Endothelial cell of umbilical vein (primary cell): Measurements from ENCODE around the gene EDARADD. TPM values are rescaled to one million over a fixed set of nuclear protein-coding genes. Genes with fewer than 3 reads are reported as not detected.

Source experiments
- BruUV-seq: library from RNA; stranded (reverse); fragments of 400-500 nt; replicated peaks from 2 replicates; lab custom pipeline; 2021; lab: Mats Ljungman, UMichigan
- CTCF ChIA-PET: fragments of 300-600, 350-600 bp; sonication (Branson Sonifier 250); formaldehyde crosslinking; loops from one replicate; lab custom pipeline; 2021; ENCODE audit warnings: antibody characterized with exemption, inconsistent platforms; lab: Charles Lee
- POLR2A ChIA-PET: fragments of 300-600, 350-600 bp; sonication (Branson Sonifier 250); formaldehyde crosslinking; loops from one replicate; lab custom pipeline; 2021; ENCODE audit warnings: antibody characterized with exemption, inconsistent platforms; lab: Charles Lee
- DNase-seq: peaks from one replicate; pipeline ENCODE4 v3.0.0-alpha.2; 2011; ENCODE audit warnings: low read depth, low spot score
- FAIRE-seq: peaks from 2 replicates; lab custom pipeline; 2011; peaks lifted over from hg19 to GRCh38; lab: Jason Lieb, UNC
- H2AFZ ChIP-seq: 2 replicates; pipeline ENCODE4 v1.6.0; 2012; ENCODE audit warnings: low read depth, low read length, control low read depth, inconsistent platforms
- H3K27ac ChIP-seq: 2 replicates; pipeline ENCODE4 v1.5.1; 2011; ENCODE audit warnings: low read depth, mild to moderate bottlenecking, control low read depth, low read length, moderate library complexity; ENCODE audit not compliant: insufficient read depth
- H3K27me3 ChIP-seq, 2 experiments: 2 replicates each; pipeline versions ENCODE4 v1.6.0 to v1.6.1; 2011; ENCODE audit warnings: low read length in 2 of 2, mixed read lengths in 1 of 2; ENCODE audit not compliant: control insufficient read depth in 2 of 2, insufficient read depth in 2 of 2
- H3K36me3 ChIP-seq, 2 experiments: 2 replicates in 1 of 2; 3 replicates in 1 of 2; pipeline ENCODE4 v1.5.1; 2011; ENCODE audit warnings: low read length in 2 of 2, mild to moderate bottlenecking in 1 of 2, moderate library complexity in 1 of 2; ENCODE audit not compliant: control insufficient read depth in 2 of 2, insufficient read depth in 2 of 2; ENCODE audit errors: extremely low read depth in 1 of 2
- H3K4me1 ChIP-seq: 3 replicates; pipeline ENCODE4 v1.5.1; 2011; ENCODE audit warnings: mild to moderate bottlenecking, low read length; ENCODE audit not compliant: control insufficient read depth, insufficient read depth; ENCODE audit errors: extremely low read depth
- H3K4me2 ChIP-seq: 2 replicates; pipeline ENCODE4 v1.6.1; 2011; ENCODE audit warnings: low read length, control low read depth, mixed read lengths; ENCODE audit not compliant: insufficient read depth
- H3K4me3 ChIP-seq, 3 experiments: fragments of 200-600 bp in 1 of 3; sonication (generic), shearing (Covaris generic) in 1 of 3; replicated peaks in 1 of 3; 2 replicates each; pipeline ENCODE4 v1.5.1; 2011 to 2016; ENCODE audit warnings: control low read depth in 3 of 3, low read length in 3 of 3, mild to moderate bottlenecking in 2 of 3, inconsistent platforms in 1 of 3, low read depth in 1 of 3, moderate library complexity in 1 of 3; ENCODE audit not compliant: insufficient read depth in 1 of 3
- H3K79me2 ChIP-seq: 2 replicates; pipeline ENCODE4 v1.6.0; 2012; ENCODE audit warnings: low read length, inconsistent platforms; ENCODE audit not compliant: control insufficient read depth, insufficient read depth
- H3K9ac ChIP-seq: replicated peaks from 2 replicates; pipeline ENCODE3; 2011; ENCODE audit warnings: low read length, control low read depth; ENCODE audit not compliant: insufficient read depth; ENCODE audit errors: extremely low read depth
- H3K9me1 ChIP-seq: replicated peaks from 3 replicates; pipeline ENCODE4 v1.6.0; 2011; ENCODE audit warnings: mild to moderate bottlenecking, low read length; ENCODE audit not compliant: control insufficient read depth, insufficient read depth; ENCODE audit errors: extremely low read depth
- H3K9me3 ChIP-seq: replicated peaks from 2 replicates; pipeline ENCODE4 v1.5.1; 2012; ENCODE audit warnings: low read length, inconsistent platforms; ENCODE audit not compliant: control insufficient read depth, insufficient read depth
- H4K20me1 ChIP-seq: replicated peaks from 2 replicates; pipeline ENCODE3; 2011; ENCODE audit warnings: mild to moderate bottlenecking, low read length; ENCODE audit not compliant: control insufficient read depth, insufficient read depth; ENCODE audit errors: extremely low read depth
- EZH2 ChIP-seq: IDR thresholded peaks from 2 replicates; pipeline ENCODE4 v1.6.1; 2012; ENCODE audit warnings: borderline replicate concordance, low read depth, mild to moderate bottlenecking, moderate library complexity, low read length, inconsistent platforms; ENCODE audit not compliant: severe bottlenecking
- FOS ChIP-seq: IDR thresholded peaks from 2 replicates; pipeline ENCODE4 v1.6.1; 2011; ENCODE audit warnings: mild to moderate bottlenecking, low read length, moderate library complexity, borderline replicate concordance; ENCODE audit not compliant: insufficient read depth
- GATA2 ChIP-seq: IDR thresholded peaks from 2 replicates; pipeline ENCODE4 v1.7.0; 2011; ENCODE audit warnings: low read depth, mild to moderate bottlenecking, moderate library complexity, mixed read lengths, low read length; ENCODE audit not compliant: insufficient read length, insufficient read depth
- JUN ChIP-seq: IDR thresholded peaks from 2 replicates; pipeline ENCODE4 v1.6.1; 2011; ENCODE audit warnings: borderline replicate concordance, low read depth; ENCODE audit not compliant: insufficient read length, insufficient read depth
- MAX ChIP-seq: IDR thresholded peaks from 2 replicates; pipeline ENCODE4 v1.6.1; 2011; ENCODE audit not compliant: insufficient read depth, insufficient read length
- MYC ChIP-seq: IDR thresholded peaks from one replicate; pipeline ENCODE4 v1.6.1; 2011; ENCODE audit warnings: mild to moderate bottlenecking, low read depth, low read length
- POLR2A ChIP-seq: IDR thresholded peaks from 2 replicates; pipeline ENCODE4 v1.6.1; 2012; ENCODE audit warnings: low read depth, mild to moderate bottlenecking, control low read depth, low read length
- POLR2AphosphoS5 ChIP-seq: IDR thresholded peaks from 2 replicates; pipeline ENCODE4 v1.6.1; 2012; ENCODE audit warnings: low read depth, mild to moderate bottlenecking, control low read depth, low read length, moderate library complexity; ENCODE audit not compliant: insufficient read depth
- dilution Hi-C: fragments of 300-500 bp; cut with MboI; formaldehyde crosslinking; loops from one replicate; pipeline ENCODE4 v1.15.0; 2019; ENCODE audit warnings: low sequenced_read_pairs; ENCODE audit not compliant: extremely low pct_ligation_motif_present
- intact Hi-C: fragments of 100-400 bp; cut with micrococcal nuclease; formaldehyde crosslinking; loops from one replicate; pipeline ENCODE4 v1.10.0; 2022
- polyA plus RNA-seq, 4 experiments: library from polyadenylated mRNA; depleted of rRNA in 3 of 4; stranded (reverse) in 3 of 4; unstranded in 1 of 4; fragments of >200 nt; gene quantifications; 2 replicates each; pipeline versions ENCODE4 v1.2.1 to v1.2.3, GENCODE V29; 2011 to 2012; ENCODE audit warnings: missing spikeins in 1 of 4
- total RNA-seq: library from RNA; stranded (reverse); gene quantifications from 2 replicates; pipeline ENCODE4 v1.2.3, GENCODE V29; 2021
- TF ChIP-seq, protein P1 (sequence below), 2 donors: IDR thresholded peaks; 1 replicate in 1 of 2; 2 replicates in 1 of 2; pipeline ENCODE4 v1.5.1; 2011; ENCODE audit warnings: low read length in 2 of 2, mild to moderate bottlenecking in 2 of 2, moderate library complexity in 2 of 2, control low read depth in 1 of 2, inconsistent platforms in 1 of 2, low read depth in 1 of 2; ENCODE audit not compliant: insufficient read depth in 1 of 2; ENCODE audit errors: extremely low read depth in 1 of 2

The EDARADD gene
- total and polyA plus RNA-seq, 2 donors (not counting 3 experiments of a cell fraction or from before 2014, with no cell fraction given): not detected

DNA sequence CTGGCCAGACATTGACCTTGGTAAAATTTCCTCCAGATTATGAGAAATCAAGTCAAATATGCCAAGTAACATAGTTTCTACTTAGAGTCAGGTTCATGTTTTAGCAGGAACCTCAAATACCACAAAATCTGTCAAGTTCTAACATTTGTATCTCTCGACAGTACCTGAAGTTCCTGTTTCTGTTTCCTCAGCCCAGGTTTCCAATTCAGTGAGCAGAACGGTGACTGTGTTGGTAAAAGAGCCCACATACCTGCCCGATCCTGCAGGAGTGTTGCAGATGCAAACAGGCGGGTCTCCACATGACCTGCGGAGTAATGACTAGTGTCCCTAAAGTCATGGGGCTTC, 71.8 kb downstream of the EDARADD start:
- Histone ChIP-seq H4K20me1 (no peaks in the 10 kb centered on the region), H3K4me1 (no peaks in the 10 kb centered on the region), H3K9me3 (no peaks in the 10 kb centered on the region), H3K9me1 (no peaks in the 10 kb centered on the region), H3K27me3 (no peaks in the 10 kb centered on the region), H3K9ac (no peak overlapping the region), H3K4me3 (no peak overlapping the region), H3K27ac (no peak overlapping the region), H3K36me3 (no peaks in the 10 kb centered on the region), H3K79me2 (no peaks in the 10 kb centered on the region), H3K4me2 (no peak overlapping the region), H2AFZ (no peak overlapping the region)
- dilution Hi-C loops (no loop called here), intact Hi-C loops (no loop called here)
- POLR2A ChIA-PET: no interaction called here
- CTCF ChIA-PET: no interaction called here
- DNase-seq (no peak), FAIRE-seq (no peak)
- no peak for TF ChIP-seq POLR2AphosphoS5
- TF ChIP-seq EZH2: no peak
- TF ChIP-seq, protein P1, sequence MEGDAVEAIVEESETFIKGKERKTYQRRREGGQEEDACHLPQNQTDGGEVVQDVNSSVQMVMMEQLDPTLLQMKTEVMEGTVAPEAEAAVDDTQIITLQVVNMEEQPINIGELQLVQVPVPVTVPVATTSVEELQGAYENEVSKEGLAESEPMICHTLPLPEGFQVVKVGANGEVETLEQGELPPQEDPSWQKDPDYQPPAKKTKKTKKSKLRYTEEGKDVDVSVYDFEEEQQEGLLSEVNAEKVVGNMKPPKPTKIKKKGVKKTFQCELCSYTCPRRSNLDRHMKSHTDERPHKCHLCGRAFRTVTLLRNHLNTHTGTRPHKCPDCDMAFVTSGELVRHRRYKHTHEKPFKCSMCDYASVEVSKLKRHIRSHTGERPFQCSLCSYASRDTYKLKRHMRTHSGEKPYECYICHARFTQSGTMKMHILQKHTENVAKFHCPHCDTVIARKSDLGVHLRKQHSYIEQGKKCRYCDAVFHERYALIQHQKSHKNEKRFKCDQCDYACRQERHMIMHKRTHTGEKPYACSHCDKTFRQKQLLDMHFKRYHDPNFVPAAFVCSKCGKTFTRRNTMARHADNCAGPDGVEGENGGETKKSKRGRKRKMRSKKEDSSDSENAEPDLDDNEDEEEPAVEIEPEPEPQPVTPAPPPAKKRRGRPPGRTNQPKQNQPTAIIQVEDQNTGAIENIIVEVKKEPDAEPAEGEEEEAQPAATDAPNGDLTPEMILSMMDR (IDR thresholded peaks at IDR 0.05; ENCODE audit: extremely low read depth in 1 of 2, insufficient read depth in 1 of 2, low read depth in 1 of 2, low read length in 2 of 2): no peak
- TF ChIP-seq MAX: no peak
- no peak for TF ChIP-seq POLR2A
- no peak for TF ChIP-seq JUN
- TF ChIP-seq FOS: no peak
- TF ChIP-seq GATA2: no peak
- TF ChIP-seq MYC: no peak
- no TSS peak for BruUV-seq
